Measurements from ENCODE around the gene VWC2L. TPM values are rescaled to one million over a fixed set of nuclear protein-coding genes. Genes with fewer than 3 reads are reported as not detected.

VWC2L gene
- polyA plus RNA-seq, 6 donors from 2014 or later: not detected

DNA sequence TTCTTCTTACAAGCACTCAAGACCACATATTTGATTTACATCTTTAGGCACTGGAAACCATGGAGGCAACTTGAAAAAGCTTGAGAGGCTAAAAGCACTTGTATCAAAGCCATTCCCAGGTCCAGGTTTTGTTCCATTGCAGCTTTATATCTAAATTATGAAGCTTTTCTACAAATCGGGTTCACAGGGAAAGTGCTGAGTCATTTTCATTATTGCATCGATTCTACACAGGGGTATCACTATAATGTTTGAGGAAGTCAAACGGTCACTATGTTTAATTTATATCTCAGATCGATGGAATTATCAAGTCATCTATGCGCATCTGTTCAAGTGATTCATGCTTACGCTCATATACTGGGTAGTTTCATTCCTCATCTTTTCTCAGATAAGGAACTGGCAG, 118.7 kb downstream of the VWC2L start:
- DNase-seq: no peak
- Mint-ChIP-seq H3K27me3 (no peaks in the 10 kb centered on the region), H3K4me3 (no peak overlapping the region), H3K36me3 (no peaks in the 10 kb centered on the region), H3K4me1 (no peaks in the 10 kb centered on the region), H3K27ac (no peak overlapping the region), H3K9me3 (peaks cover 0 to 9% (median 0%) of the 10 kb centered on the region in 7 donors)
- ATAC-seq (ENCODE audit: low read depth in 2 of 2): no peak

DNA sequence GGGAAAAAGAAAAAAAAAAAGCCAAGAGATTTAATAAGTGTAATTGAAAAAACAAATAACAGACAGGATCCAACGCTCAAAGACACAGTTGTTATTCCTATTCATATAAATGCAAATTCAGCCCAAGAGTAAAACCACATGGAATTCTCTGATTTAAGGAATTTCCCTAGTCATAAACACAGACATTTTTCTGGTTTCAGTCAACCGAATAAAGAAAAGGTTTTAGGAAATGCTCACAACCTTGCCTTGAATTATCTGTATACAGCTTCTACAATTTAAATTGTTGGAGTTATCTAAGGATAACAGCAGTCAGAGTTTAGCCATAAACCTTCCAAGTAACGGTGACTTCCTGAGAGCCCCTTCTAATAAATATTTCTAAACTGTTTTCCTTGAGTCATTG, 122.7 kb downstream of the VWC2L start:
- Mint-ChIP-seq H3K4me3 (no peak overlapping the region), H3K27me3 (peaks cover 0 to 5% (median 0%) of the 10 kb centered on the region in 3 donors), H3K27ac (no peak overlapping the region), H3K36me3 (no peaks in the 10 kb centered on the region), H3K4me1 (no peaks in the 10 kb centered on the region), H3K9me3 (no peaks in the 10 kb centered on the region)
- ATAC-seq (ENCODE audit: low read depth in 2 of 2) (no peak), DNase-seq (no peak)

DNA sequence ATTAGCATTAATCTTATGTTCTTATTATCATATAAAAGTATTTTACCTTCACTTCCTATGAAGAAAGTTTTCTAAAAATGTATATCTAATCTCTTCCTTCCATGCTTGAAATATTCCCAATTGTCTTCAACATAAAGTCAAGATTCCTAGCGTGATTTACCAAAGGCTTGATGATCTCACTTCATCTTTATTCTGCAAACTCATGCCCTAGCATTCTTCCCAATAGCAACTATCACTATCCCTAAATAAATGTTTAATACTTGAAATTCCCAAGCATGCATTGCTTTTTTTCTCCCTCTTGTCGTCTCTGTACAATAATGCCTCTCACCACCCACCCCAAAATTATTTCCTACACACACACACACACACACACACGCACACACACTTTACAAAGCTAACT, 125.8 kb downstream of the VWC2L start:
- no peak overlapping the region for H3K4me3 Mint-ChIP-seq
- no peaks in the 10 kb centered on the region for H3K9me3 Mint-ChIP-seq
- H3K27ac Mint-ChIP-seq: no peak overlapping the region
- no peaks in the 10 kb centered on the region for H3K36me3 Mint-ChIP-seq
- no peaks in the 10 kb centered on the region for H3K4me1 Mint-ChIP-seq
- peaks cover 0 to 5% (median 0%) of the 10 kb centered on the region in 3 donors for H3K27me3 Mint-ChIP-seq
- DNase-seq (no peak), ATAC-seq (ENCODE audit: low read depth in 2 of 2) (no peak)

DNA sequence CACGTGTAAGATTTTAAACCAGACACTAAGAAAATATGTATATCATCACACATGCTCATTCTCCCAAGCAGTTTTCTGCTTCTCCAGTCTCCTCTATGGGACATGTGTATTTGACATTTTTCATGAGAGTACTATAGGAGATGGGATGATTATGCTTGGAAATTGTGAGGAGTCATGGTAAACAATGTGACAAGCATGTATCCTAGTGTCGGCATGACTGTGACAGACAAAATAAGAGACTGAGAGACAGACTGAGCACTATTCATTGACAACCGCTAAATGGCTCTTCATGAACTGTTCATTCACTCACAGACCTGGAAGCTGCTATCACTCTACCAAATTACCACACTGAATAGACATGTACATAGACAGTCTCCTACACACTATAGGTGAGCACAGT, 127.1 kb downstream of the VWC2L start:
- DNase-seq: no peak
- Mint-ChIP-seq H3K9me3 (no peaks in the 10 kb centered on the region), H3K4me1 (no peaks in the 10 kb centered on the region), H3K27me3 (peaks cover 0 to 5% (median 0%) of the 10 kb centered on the region in 3 donors), H3K36me3 (no peaks in the 10 kb centered on the region), H3K4me3 (no peak overlapping the region), H3K27ac (no peak overlapping the region)
- no peak for ATAC-seq (ENCODE audit: low read depth in 2 of 2)

- no peaks in the 10 kb centered on the region for H3K27me3 Mint-ChIP-seq
- no peaks in the 10 kb centered on the region for H3K9me3 Mint-ChIP-seq
- H3K27ac Mint-ChIP-seq: no peak overlapping the region
- ATAC-seq (ENCODE audit: low read depth in 2 of 2) (no peak), DNase-seq (no peak)
- no peak overlapping the region for H3K4me3 Mint-ChIP-seq
- no peaks in the 10 kb centered on the region for H3K36me3 Mint-ChIP-seq
- H3K4me1 Mint-ChIP-seq: no peaks in the 10 kb centered on the region
These were observed 131.4 kb downstream of the VWC2L start for GRCh38 chr2:214542295-214542694.

GRCh38 chr2:214542866-214543265, 132.0 kb downstream of the VWC2L start:
- no peaks in the 10 kb centered on the region for H3K4me1 Mint-ChIP-seq
- peak overlapping the region in 1 of 6 donors; percentile 46 for H3K27ac Mint-ChIP-seq
- H3K27me3 Mint-ChIP-seq: no peaks in the 10 kb centered on the region
- H3K4me3 Mint-ChIP-seq: no peak overlapping the region
- DNase-seq: no peak
- no peaks in the 10 kb centered on the region for H3K9me3 Mint-ChIP-seq
- no peak for ATAC-seq (ENCODE audit: low read depth in 2 of 2)
- no peaks in the 10 kb centered on the region for H3K36me3 Mint-ChIP-seq

GRCh38 chr2:214543386-214543955, 132.6 kb downstream of the VWC2L start:
- Mint-ChIP-seq H3K4me3 (no peak overlapping the region), H3K9me3 (no peaks in the 10 kb centered on the region), H3K27ac (no peak overlapping the region), H3K36me3 (no peaks in the 10 kb centered on the region), H3K4me1 (no peaks in the 10 kb centered on the region), H3K27me3 (no peaks in the 10 kb centered on the region)
- ATAC-seq (ENCODE audit: low read depth in 2 of 2) (no peak), DNase-seq (no peak)

DNA sequence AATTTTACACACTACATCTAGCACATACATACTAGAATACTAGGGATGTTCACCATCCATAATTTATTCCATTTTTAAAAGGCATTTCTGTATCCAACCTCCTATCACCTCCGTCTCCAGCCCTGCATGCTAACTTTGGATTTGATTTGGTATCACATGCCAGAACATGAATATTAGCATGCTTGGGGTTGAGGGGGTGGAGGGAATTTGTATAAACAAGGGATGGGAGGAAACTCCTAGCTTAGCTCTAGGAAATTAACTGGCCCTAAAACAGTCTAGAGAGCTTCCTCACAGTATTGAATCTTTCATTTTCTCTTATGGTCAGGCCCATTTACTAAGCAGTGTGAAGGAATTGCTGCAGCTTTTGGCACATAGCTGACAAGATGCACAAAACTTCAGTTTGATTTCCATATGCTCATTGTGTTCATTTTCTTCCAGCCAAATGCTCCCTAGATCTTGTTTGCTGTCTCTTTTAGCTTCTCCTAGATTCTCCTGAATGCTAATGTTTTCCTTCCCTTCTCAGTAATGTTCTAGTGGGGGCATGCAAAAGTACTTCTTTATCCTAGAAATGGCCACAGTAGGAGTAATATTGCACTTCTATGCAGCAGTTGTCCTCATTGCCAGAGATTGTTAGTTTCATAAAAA, 135.2 kb downstream of the VWC2L start:
- no peaks in the 10 kb centered on the region for H3K36me3 Mint-ChIP-seq
- H3K27ac Mint-ChIP-seq: no peak overlapping the region
- no peak overlapping the region for H3K4me3 Mint-ChIP-seq
- no peaks in the 10 kb centered on the region for H3K9me3 Mint-ChIP-seq
- H3K4me1 Mint-ChIP-seq: no peaks in the 10 kb centered on the region
- no peaks in the 10 kb centered on the region for H3K27me3 Mint-ChIP-seq
- DNase-seq (no peak), ATAC-seq (ENCODE audit: low read depth in 2 of 2) (no peak)

GRCh38 chr2:214547931-214548330, 137.1 kb downstream of the VWC2L start:
- Mint-ChIP-seq H3K4me1 (no peaks in the 10 kb centered on the region), H3K36me3 (no peaks in the 10 kb centered on the region), H3K27me3 (no peaks in the 10 kb centered on the region), H3K9me3 (no peaks in the 10 kb centered on the region), H3K4me3 (no peak overlapping the region), H3K27ac (no peak overlapping the region)
- no peak for ATAC-seq (ENCODE audit: low read depth in 2 of 2)
- no peak for DNase-seq

GRCh38 chr2:214549946-214550345, 139.1 kb downstream of the VWC2L start:
- no peaks in the 10 kb centered on the region for H3K27me3 Mint-ChIP-seq
- no peak overlapping the region for H3K4me3 Mint-ChIP-seq
- H3K27ac Mint-ChIP-seq: no peak overlapping the region
- no peaks in the 10 kb centered on the region for H3K4me1 Mint-ChIP-seq
- no peaks in the 10 kb centered on the region for H3K36me3 Mint-ChIP-seq
- peaks cover 0 to 2% (median 0%) of the 10 kb centered on the region in 7 donors for H3K9me3 Mint-ChIP-seq
- ATAC-seq (ENCODE audit: low read depth in 2 of 2) (no peak), DNase-seq (no peak)

GRCh38 chr2:214550786-214551185, 139.9 kb downstream of the VWC2L start:
- Mint-ChIP-seq H3K27me3 (no peaks in the 10 kb centered on the region), H3K4me3 (no peak overlapping the region), H3K36me3 (no peaks in the 10 kb centered on the region), H3K27ac (no peak overlapping the region), H3K4me1 (no peaks in the 10 kb centered on the region), H3K9me3 (peaks cover 0 to 2% (median 0%) of the 10 kb centered on the region in 7 donors)
- ATAC-seq (ENCODE audit: low read depth in 2 of 2) (no peak), DNase-seq (no peak)

DNA sequence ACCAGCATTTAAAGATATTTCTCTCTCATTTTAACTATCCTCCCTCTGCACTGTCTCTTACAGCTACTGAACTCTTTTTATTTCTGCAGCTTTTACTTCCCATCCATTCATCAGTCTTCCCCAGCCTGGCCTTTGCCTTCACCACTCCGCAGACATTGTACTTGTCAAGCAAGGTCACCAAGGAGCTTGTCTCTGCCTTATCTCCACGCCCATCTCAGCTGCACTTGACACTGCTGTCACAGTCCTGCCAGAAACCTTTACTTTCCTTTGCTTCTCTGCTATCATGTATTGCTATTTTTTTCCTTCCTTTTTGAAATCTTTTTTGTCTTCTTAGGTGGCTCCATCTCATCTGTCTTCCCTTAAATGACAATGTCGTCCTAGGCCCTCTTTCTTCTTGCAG, 147.0 kb downstream of the VWC2L start:
- H3K27ac Mint-ChIP-seq: no peak overlapping the region
- ATAC-seq (ENCODE audit: low read depth in 2 of 2) (no peak), DNase-seq (no peak)
- H3K4me3 Mint-ChIP-seq: no peak overlapping the region
- no peaks in the 10 kb centered on the region for H3K27me3 Mint-ChIP-seq
- H3K36me3 Mint-ChIP-seq: no peaks in the 10 kb centered on the region
- H3K9me3 Mint-ChIP-seq: peaks cover 0 to 2% (median 0%) of the 10 kb centered on the region in 7 donors
- no peaks in the 10 kb centered on the region for H3K4me1 Mint-ChIP-seq

GRCh38 chr2:214558341-214558740, 147.5 kb downstream of the VWC2L start:
- Mint-ChIP-seq H3K27ac (no peak overlapping the region), H3K4me3 (no peak overlapping the region), H3K36me3 (no peaks in the 10 kb centered on the region), H3K9me3 (peaks cover 0 to 2% (median 0%) of the 10 kb centered on the region in 7 donors), H3K4me1 (no peaks in the 10 kb centered on the region), H3K27me3 (no peaks in the 10 kb centered on the region)
- no peak for DNase-seq
- no peak for ATAC-seq (ENCODE audit: low read depth in 2 of 2)

- ATAC-seq (ENCODE audit: low read depth in 2 of 2) (no peak), DNase-seq (no peak)
- Mint-ChIP-seq H3K27me3 (no peaks in the 10 kb centered on the region), H3K36me3 (no peaks in the 10 kb centered on the region), H3K4me3 (no peak overlapping the region), H3K4me1 (no peaks in the 10 kb centered on the region), H3K9me3 (no peaks in the 10 kb centered on the region), H3K27ac (no peak overlapping the region)
These were observed 149.3 kb downstream of the VWC2L start for GRCh38 chr2:214560176-214560575.
